NCI-H1105 treated with DMSO at 0.1 percent for 48 hours (cell line): ENCODE results near the gene AGAP2.
"Not testable (repeated sequence)": the region's sequence is repeated elsewhere in the genome, so short reads cannot be mapped to it uniquely, and the experiment has no call there.

Source experiments
- DNase-seq: peaks from one replicate; lab custom pipeline; 2025; lab: John Stamatoyannopoulos, UW

AGAP2 gene

DNA sequence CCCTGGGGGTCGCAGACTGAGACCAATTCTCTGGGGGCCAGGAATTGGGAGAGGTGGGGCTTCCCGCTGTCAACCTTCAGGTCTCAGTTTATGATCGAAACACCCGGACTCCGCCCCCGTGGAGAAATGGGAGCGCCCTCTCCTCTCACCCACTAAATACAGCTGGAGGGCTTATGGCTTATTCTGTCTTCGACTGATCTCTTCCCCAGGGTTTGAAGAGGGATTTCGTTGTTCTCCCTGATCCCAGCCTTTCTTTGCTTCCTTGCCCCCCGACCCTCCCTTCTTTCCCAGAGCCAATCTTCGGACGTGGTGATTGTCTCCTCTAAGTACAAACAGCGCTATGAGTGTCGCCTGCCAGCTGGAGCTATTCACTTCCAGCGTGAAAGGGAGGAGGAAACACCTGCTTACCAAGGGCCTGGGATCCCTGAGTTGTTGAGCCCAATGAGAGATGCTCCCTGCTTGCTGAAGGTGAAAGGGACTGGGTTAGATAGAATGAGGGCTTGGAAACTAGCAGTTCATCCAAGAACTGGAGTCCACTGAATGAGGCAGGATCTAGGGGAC, 44.0 kb downstream of the AGAP2 start:
- DNase-seq = peak; percentile 38

DNA sequence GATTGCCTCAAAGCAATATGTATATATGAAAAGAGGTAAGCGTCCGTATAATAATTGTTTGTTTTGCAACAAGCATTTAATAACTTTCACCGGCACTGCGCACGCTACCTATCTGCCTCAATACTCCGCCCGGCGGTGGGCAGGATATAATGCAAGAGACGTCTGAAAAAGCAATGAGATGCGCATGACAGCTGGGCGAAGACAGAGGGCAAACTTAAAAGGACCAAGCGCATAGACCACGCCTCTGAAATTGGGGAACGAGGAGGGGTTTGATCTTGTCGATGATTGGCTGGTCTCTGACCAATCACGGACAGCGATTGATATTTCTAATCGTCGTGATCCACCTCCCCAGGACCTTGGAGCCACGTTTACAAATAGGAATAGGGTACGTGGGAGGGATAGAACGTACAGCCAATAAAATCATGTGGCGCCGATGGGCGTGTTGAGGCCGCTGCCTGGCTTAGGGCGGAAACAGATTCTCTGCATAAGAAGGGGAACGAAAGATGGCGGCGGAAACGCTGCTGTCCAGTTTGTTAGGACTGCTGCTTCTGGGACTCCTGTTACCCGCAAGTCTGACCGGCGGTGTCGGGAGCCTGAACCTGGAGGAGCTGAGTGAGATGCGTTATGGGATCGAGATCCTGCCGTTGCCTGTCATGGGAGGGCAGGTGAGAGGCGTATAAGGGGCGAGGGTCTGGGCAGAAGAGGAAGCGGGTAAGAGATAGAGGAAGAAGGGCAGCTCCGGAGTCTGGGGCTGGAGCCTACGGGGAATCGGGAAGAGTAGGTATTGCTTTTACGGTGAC, 44.7 kb downstream of the AGAP2 start, which contains the start of gene OS9:
TSS of gene OS9 (plus strand) at position 474 of the 800 bp plus-strand sequence. CDS start at position 504, 30 bp downstream.
- peak; percentile 98 for DNase-seq

DNA sequence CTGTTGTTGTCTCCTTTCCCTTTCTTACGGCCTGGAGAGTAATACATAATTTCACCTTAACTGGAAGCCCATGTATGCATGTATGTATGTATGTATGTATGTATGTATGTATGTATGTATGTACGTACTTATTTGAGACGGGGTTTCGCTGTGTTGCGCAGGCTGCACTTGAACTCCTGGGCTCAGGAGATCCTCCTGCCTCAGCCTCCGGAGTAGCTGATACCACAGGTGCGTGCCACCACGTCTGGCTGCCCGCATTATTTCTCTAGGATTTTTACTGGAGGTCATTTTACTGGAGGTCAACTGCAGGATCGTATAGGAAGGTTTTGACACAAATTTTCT, 45.3 kb downstream of the AGAP2 start:
- no peak for DNase-seq

DNA sequence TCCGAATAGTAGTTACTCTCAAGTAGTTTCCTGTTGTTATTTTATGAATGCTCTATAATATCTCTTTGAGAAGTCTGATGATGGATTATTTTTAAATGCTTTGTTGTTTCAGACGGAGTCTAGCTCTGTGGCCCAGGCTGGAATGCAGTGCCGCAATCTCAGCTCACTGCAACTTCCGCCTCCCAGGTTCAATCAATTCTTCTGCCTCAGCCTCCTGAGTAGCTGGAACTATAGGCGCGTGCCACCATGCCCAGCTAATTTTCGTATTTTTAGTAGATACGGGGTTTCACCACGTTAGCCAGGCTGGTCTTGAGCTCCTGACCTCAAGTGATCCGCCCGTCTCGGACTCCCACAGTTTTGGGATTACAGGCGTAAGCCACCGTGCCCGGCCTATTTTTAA, 46.0 kb downstream of the AGAP2 start:
- DNase-seq = no peak

DNA sequence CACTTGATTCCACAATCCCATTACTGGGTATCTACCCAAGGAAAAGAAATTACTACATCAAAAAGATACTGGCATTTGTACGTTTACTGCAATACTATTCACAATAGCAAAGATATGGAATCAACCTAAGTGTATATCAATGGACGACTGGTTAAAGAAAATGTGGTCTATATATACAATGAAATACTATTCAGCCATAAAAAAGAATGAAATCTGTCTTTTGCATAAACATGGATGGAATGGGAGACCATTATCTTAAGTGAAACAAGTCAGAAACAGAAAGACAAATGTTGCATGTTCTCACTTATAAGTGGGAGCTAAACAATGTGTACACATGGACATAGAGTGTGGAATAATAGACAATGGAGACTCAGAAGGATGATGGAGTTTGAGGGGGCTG, 49.6 kb downstream of the AGAP2 start:
- DNase-seq = no peak

DNA sequence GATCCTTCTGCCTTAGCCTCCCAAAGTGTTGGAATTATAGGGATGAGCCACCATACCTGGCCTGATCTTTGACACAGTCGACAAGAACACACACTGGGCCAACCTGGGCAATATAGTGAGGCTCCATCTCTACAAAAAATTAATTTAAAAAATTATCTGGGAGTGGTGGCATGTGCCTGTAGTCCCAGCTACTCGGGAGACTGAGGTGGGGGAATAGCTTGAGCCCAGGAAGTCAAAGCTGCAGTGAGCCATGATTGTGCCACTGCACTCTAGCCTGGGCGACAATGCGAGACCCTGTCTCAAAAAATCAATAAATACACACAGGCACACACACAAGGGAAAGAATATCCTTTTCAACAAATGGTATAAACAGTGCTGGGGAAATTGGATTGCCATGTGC, 50.7 kb downstream of the AGAP2 start:
- DNase-seq = no peak

DNA sequence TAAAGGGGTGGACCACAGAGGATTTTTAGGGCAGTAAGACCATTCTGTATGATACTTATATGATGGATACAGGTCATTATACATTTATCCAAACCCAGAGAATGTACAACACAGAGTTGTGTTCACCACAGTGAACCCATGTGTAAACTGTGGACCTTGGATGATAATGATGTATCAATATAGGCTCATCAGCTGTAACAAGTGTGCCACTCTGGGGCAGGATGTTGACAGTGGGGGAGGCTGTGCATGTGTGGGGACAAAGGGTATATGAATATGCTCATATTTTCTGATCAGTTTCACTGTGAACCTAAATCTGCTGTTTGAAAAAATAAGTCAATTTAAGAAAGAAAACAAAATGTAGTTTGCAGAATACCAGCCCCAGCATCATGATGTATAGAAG, 58.8 kb downstream of the AGAP2 start:
- no peak for DNase-seq

DNA sequence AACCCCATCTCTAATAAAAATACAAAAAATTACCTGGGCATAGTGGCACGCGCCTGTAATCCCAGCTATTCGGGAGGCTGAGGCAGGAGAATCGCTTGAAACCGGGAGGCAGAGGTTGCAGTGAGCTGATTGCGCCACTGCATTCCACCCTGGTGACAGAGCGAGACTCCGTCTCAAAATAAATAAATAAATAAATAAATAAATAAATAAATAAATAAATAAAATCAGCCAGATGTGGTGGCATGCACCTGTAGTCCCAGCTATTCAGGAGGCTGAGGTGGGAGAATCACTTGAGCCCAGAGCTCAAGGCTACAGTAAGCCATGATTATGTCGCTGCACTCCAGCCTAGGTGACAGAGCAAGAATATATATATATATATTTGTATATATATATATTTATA, 60.6 kb downstream of the AGAP2 start:
- not testable (repeated sequence) for DNase-seq

DNA sequence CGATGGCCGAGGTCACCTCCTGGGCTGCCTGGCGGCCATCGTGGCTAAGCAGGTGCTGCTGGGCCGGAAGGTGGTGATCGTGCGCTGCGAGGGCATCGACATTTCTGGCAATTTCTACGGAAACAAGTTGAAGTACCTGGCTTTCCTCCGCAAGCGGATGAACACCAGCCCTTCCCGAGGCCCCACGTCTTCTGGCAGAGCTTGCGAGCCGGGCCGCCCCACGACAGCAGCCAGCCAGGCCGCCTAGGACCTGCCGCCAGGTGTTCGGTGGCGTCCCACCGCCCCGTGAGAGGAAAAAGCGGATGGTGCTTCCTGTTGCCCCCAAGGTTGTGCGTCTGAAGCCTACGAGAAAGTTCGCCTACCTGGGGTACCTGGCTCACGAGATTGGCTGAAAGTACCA, 63.9 kb downstream of the AGAP2 start:
- DNase-seq = no peak
